ENCODE measurements around the gene LSP1. TPM values are rescaled to one million over a fixed set of nuclear protein-coding genes. Genes with fewer than 3 reads are reported as not detected.
"Not testable (repeated sequence)": the region's sequence is repeated elsewhere in the genome, so short reads cannot be mapped to it uniquely, and the experiment has no call there.

Gene LSP1, protein sequence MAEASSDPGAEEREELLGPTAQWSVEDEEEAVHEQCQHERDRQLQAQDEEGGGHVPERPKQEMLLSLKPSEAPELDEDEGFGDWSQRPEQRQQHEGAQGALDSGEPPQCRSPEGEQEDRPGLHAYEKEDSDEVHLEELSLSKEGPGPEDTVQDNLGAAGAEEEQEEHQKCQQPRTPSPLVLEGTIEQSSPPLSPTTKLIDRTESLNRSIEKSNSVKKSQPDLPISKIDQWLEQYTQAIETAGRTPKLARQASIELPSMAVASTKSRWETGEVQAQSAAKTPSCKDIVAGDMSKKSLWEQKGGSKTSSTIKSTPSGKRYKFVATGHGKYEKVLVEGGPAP
- 47.4 TPM for total RNA-seq

- DNase-seq (ENCODE audit: low spot score): no peak
Measured at GRCh38 chr11:1852877-1853276, at the start of gene LSP1. LSP1 (plus strand) TSS chr11:1853084; CDS start chr11:1853145, 61 bp downstream.

GRCh38 chr11:1803246-1803645 is 49.6 kb upstream of the LSP1 start:
- DNase-seq (ENCODE audit: low spot score): no peak

GRCh38 chr11:1803835-1804519 is 48.9 kb upstream of the LSP1 start:
- not testable (repeated sequence) for DNase-seq (ENCODE audit: low spot score)

DNA sequence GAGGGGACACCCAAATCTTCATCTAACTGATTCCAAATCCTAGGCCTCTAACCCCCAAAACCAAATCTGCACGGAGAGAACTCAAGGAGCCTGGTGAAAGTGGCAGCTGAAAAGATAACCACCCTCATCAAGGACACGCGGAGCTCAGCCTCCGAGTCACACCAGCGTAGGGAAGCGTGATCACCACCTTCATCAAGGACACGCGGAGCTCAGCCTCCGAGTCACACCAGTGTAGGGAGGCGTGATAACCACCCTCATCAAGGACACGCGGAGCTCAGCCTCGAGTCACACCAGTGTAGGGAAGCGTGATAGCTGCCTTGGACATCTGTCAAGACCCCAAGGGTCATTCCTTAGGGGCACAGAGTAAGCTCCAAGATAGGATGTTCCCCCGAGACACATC is 47.4 kb upstream of the LSP1 start:
- no peak for DNase-seq (ENCODE audit: low spot score)

DNA sequence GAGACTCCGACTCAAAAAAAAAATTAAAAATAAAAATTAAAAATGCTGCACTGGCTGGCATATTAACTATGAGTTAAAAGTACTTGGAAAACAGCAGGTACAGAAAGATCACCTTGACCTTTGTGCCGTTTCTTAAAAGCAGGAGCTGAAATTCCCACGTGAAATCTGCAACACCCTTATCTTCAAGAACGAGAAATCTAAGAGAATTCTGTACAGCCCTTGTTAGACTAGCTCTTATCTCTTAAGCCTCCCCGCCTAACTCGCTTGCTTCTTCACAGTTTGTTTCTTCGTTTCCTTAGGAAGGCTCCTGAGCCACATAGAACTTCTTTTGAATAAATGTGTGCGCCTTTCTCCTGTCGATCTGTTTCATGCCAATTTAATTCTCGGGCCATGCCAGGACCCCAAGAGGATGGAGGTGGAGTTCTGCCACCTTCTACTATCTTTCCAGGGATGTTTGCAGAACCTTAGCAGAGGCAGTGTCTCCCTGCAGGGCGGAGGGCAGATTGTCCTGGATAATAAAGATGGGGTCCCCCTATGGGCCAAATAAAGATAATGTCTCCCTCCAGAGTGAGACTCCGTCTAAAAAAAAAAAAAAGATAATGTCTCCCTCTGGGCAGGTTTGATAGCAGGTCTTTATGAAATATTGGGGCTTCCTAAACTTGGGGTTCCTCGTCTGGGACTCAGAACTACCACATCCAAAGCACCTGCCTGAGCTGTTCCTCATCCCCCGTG is 45.5 kb upstream of the LSP1 start:
- DNase-seq (ENCODE audit: low spot score): no peak

- no peak for DNase-seq (ENCODE audit: low spot score)
Measured at GRCh38 chr11:1810761-1811160, 42.1 kb upstream of the LSP1 start.

DNA sequence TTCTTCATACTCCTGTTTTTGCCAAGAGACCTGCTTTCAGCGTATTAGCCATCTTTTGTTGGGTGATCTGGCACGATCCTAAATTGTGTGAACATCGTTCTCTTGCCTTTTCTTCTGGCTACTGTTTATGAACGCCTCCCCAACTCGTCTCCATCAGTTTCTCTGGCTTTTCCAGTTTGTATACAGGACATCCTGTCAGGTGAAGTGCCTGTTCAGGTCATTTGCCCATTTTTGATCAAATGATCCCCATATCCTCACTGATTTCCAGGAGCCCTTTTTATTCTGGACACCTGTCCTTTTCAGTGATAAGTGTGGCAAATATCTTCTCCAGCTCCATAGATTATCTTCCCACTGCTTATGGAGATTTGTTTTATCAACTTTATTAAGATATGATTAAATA is 40.6 kb upstream of the LSP1 start:
- DNase-seq (ENCODE audit: low spot score): no peak

GRCh38 chr11:1812801-1813200 is 40.1 kb upstream of the LSP1 start:
- no peak for DNase-seq (ENCODE audit: low spot score)

GRCh38 chr11:1813356-1813755 is 39.5 kb upstream of the LSP1 start:
- DNase-seq (ENCODE audit: low spot score): not testable (repeated sequence)

GRCh38 chr11:1814691-1815090 is 38.2 kb upstream of the LSP1 start:
- no peak for DNase-seq (ENCODE audit: low spot score)

GRCh38 chr11:1815311-1815710 is 37.6 kb upstream of the LSP1 start:
- no peak for DNase-seq (ENCODE audit: low spot score)

GRCh38 chr11:1815751-1816150 is 37.1 kb upstream of the LSP1 start:
- no peak for DNase-seq (ENCODE audit: low spot score)

DNA sequence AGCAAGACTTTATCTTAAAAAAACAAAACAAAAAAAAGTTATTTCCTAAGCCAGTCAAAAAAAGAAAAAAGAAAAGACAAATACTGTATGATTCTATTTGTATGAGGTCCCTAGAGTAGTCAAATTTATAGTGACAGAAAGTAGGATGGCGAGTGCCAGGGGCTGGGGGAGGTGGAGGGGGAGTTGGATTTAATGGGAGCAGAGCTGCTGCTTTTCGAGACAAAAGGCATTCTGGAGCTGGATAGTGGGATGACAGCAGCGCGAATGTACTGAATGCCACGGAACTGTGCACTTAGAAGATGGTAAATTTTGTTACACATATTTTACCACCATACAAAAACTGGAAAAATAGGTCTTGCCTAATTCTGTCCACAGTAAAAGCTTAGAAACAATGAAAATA is 35.9 kb upstream of the LSP1 start:
- DNase-seq (ENCODE audit: low spot score): no peak

- no peak for DNase-seq (ENCODE audit: low spot score)
Measured at GRCh38 chr11:1817511-1817910, 35.4 kb upstream of the LSP1 start.

- no peak for DNase-seq (ENCODE audit: low spot score)
Measured at GRCh38 chr11:1819074-1819473, 33.8 kb upstream of the LSP1 start.

GRCh38 chr11:1820463-1821325 is 32.2 kb upstream of the LSP1 start:
- DNase-seq (ENCODE audit: low spot score): no peak

DNA sequence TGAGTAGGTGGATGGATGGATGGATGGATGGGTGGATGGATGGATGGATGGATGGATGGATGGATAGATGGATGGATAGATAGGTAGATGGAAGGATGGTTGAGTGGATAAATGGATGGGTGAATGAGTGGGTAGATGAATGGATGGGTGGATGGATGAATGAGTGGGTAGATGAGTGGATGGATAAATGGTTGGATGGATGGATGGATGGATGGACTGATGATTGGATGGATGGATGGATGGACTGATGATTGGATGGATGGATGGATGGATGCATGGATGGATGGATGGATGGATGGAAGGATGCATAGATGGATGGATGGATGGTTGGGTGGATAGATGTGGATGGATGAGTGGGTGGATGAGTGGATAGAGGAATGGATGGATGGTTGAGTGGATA is 31.3 kb upstream of the LSP1 start:
- no peak for DNase-seq (ENCODE audit: low spot score)

GRCh38 chr11:1822648-1823375 is 30.1 kb upstream of the LSP1 start:
- DNase-seq (ENCODE audit: low spot score): no peak

- DNase-seq (ENCODE audit: low spot score): no peak
Measured at GRCh38 chr11:1823376-1824220, 29.3 kb upstream of the LSP1 start.

All from ureter (tissue), 1 donor.